ENCODE data around the gene GAL3ST2. TPM values are rescaled to one million over a fixed set of nuclear protein-coding genes. Genes with fewer than 3 reads are reported as not detected.

The GAL3ST2 gene
- total and polyA plus RNA-seq, 2 of the 8 experiments (the other 6 are each of a cell fraction or from before 2014, with no cell fraction given): not detected

GRCh38 chr2:241753493-241753892, 23.1 kb upstream of the GAL3ST2 start:
- Histone ChIP-seq H2AK5ac (ENCODE audit: low read depth, low read length) (no peak overlapping the region), H2AFZ (ENCODE audit: low read length) (no peak overlapping the region), H4K8ac (ENCODE audit: extremely low read depth, insufficient read depth, low read length) (no peak overlapping the region), H3K27me3 (replicated peaks in 1 of 4; ENCODE audit: control insufficient read depth in 3 of 4, extremely low read depth in 1 of 4, insufficient read depth in 3 of 4, low read length in 3 of 4) (no peaks in the 10 kb centered on the region), H3K56ac (replicated peaks; ENCODE audit: insufficient read length, low read depth, low read length) (no peak overlapping the region), H3K9ac (replicated peaks in 1 of 4; ENCODE audit: extremely low read depth in 1 of 4, low read depth in 3 of 4, low read length in 3 of 4) (no peak overlapping the region), H4K5ac (ENCODE audit: insufficient read length, low read depth, low read length) (no peak overlapping the region), H2BK12ac (ENCODE audit: low read depth, low read length) (no peak overlapping the region), H4K91ac (replicated peaks; ENCODE audit: insufficient read length, low read length) (peak overlapping the region; percentile 40), H3K4me3 (ENCODE audit: extremely low read depth in 1 of 4, insufficient read depth in 2 of 4, low read depth in 3 of 4, low read length in 4 of 4) (no peak overlapping the region), H3K14ac (ENCODE audit: insufficient read length) (no peak overlapping the region), H4K20me1 (replicated peaks in 1 of 2; ENCODE audit: control insufficient read depth in 1 of 2, insufficient read depth in 2 of 2, low read length in 2 of 2) (peaks cover 0 to 6% of the 10 kb centered on the region in 2 experiments), H3K36me3 (ENCODE audit: control insufficient read depth in 2 of 4, insufficient read depth in 4 of 4, low read length in 3 of 4) (no peaks in the 10 kb centered on the region; a peak in 2 of 8 replicates), H2BK20ac (ENCODE audit: low read length) (no peak overlapping the region), H3K79me2 (ENCODE audit: control insufficient read depth in 1 of 2, insufficient read depth in 2 of 2, low read length in 2 of 2) (no peaks in the 10 kb centered on the region), H2BK120ac (replicated peaks; ENCODE audit: low read depth, low read length) (no peak overlapping the region), H3K18ac (ENCODE audit: extremely low read depth, low read length) (no peak overlapping the region; the same call in 1 of the 2 replicates), H3K4me1 (replicated peaks in 1 of 4; ENCODE audit: control insufficient read depth in 3 of 4, insufficient read depth in 4 of 4, low read length in 3 of 4) (no peaks in the 10 kb centered on the region), H2BK15ac (ENCODE audit: low read length) (no peak overlapping the region), H3K4me2 (ENCODE audit: insufficient read depth in 1 of 2, low read depth in 2 of 2, low read length in 2 of 2) (no peak overlapping the region), H3K4ac (replicated peaks; ENCODE audit: insufficient read length, low read depth, low read length) (no peak overlapping the region), H3K79me1 (ENCODE audit: low read depth, low read length) (no peaks in the 10 kb centered on the region), H3K23me2 (ENCODE audit: low read depth, low read length) (no peaks in the 10 kb centered on the region), H3K27ac (ENCODE audit: low read depth, low read length) (peak overlapping the region; percentile 58), H3K23ac (ENCODE audit: insufficient read length) (no peak overlapping the region), H2BK5ac (ENCODE audit: low read depth, low read length) (peak overlapping the region; percentile 71; the same call in 1 of the 2 replicates), H3K9me3 (ENCODE audit: insufficient read depth in 2 of 2, low read depth in 1 of 2, low read length in 1 of 2) (no peaks in the 10 kb centered on the region)
- 92% methylated on average over 17 of the region's 17 CpGs; no CpG with 5 or more reads in 1 of the 2 experiments for WGBS, 2 experiments (ENCODE audit: extremely low coverage in 1 of 2, insufficient coverage in 1 of 2, insufficient read length in 1 of 2, insufficient replicate concordance in 2 of 2, low coverage in 1 of 2, low lambda C conversion rate in 2 of 2, missing lambda C conversion rate in 1 of 2)
- CTCF ChIA-PET (ENCODE audit: partially characterized antibody): no interaction called here
- POLR2A ChIA-PET (ENCODE audit: partially characterized antibody): no interaction called here
- no peak for DNase-seq (ENCODE audit: low read depth in 1 of 2, low spot score in 2 of 2)
- FAIRE-seq: no peak
- TF ChIP-seq NANOG (IDR thresholded peaks at IDR 0.05; ENCODE audit: insufficient read depth, low read depth, low read length, poor library complexity, severe bottlenecking) (no peak), CREB1 (IDR thresholded peaks at IDR 0.05) (no peak), SIN3A (conservative IDR thresholded peaks at IDR 0.05 in 1 of 2, IDR thresholded peaks at IDR 0.05 in 1 of 2; ENCODE audit: low read depth in 1 of 2, low read length in 2 of 2) (no peak), RFX5 (IDR thresholded peaks at IDR 0.05; ENCODE audit: borderline replicate concordance, low read depth, low read length) (no peak)

Data from H1 (cell line).